HUES6 (cell line): ENCODE data around the gene FGGY.

Experiments used
- H3K27ac ChIP-seq: 2 replicates; pipeline ENCODE4 v1.7.0; 2013; ENCODE audit warnings: low read depth, mild to moderate bottlenecking, low read length, inconsistent platforms
- H3K27me3 ChIP-seq: 2 replicates; pipeline ENCODE4 v1.6.1; 2013; ENCODE audit warnings: low read length; ENCODE audit not compliant: control insufficient read depth, insufficient read depth
- H3K36me3 ChIP-seq: 2 replicates; pipeline ENCODE4 v1.6.1; 2013; ENCODE audit warnings: low read length; ENCODE audit not compliant: control insufficient read depth, insufficient read depth
- H3K4me1 ChIP-seq: 2 replicates; pipeline ENCODE4 v1.6.1; 2013; ENCODE audit warnings: low read length; ENCODE audit not compliant: control insufficient read depth, insufficient read depth
- H3K4me3 ChIP-seq: 2 replicates; pipeline ENCODE4 v1.5.1; 2013; ENCODE audit warnings: low read depth, low read length
- H3K9ac ChIP-seq: one replicate; pipeline ENCODE4 v1.6.1; 2013; ENCODE audit warnings: mild to moderate bottlenecking, low read length
- H3K9me3 ChIP-seq: 2 replicates; pipeline ENCODE4 v1.6.1; 2013; ENCODE audit warnings: low read depth, low read length; ENCODE audit not compliant: control insufficient read depth, insufficient read depth

FGGY gene

GRCh38 chr1:59500950-59501742 is 204.3 kb downstream of the FGGY start:
- no peaks in the 10 kb centered on the region for H3K36me3 ChIP-seq
- H3K27me3 ChIP-seq, result no peaks in the 10 kb centered on the region
- H3K4me1 ChIP-seq, result peaks cover 11% of the 10 kb centered on the region; the same call in 1 of the 2 replicates
- no peak overlapping the region for H3K9ac ChIP-seq
- H3K27ac ChIP-seq, result no peak overlapping the region
- no peak overlapping the region for H3K4me3 ChIP-seq
- H3K9me3 ChIP-seq, result no peaks in the 10 kb centered on the region

- Histone ChIP-seq H3K27ac (no peak overlapping the region), H3K9ac (no peak overlapping the region), H3K9me3 (no peaks in the 10 kb centered on the region), H3K4me3 (no peak overlapping the region), H3K27me3 (no peaks in the 10 kb centered on the region), H3K4me1 (peaks cover 11% of the 10 kb centered on the region; the same call in 1 of the 2 replicates), H3K36me3 (no peaks in the 10 kb centered on the region)
These were observed 205.3 kb downstream of the FGGY start for GRCh38 chr1:59502009-59502691.

- no peaks in the 10 kb centered on the region for H3K9me3 ChIP-seq
- H3K36me3 ChIP-seq, result no peaks in the 10 kb centered on the region
These were observed 207.4 kb downstream of the FGGY start for GRCh38 chr1:59504276-59504675.

GRCh38 chr1:59505596-59506028 is 208.7 kb downstream of the FGGY start:
- H3K27ac ChIP-seq, result no peak overlapping the region
- H3K4me1 ChIP-seq, result peaks cover 11% of the 10 kb centered on the region; the same call in 1 of the 2 replicates
- no peaks in the 10 kb centered on the region for H3K27me3 ChIP-seq
- no peak overlapping the region for H3K9ac ChIP-seq
- no peaks in the 10 kb centered on the region for H3K9me3 ChIP-seq
- no peak overlapping the region for H3K4me3 ChIP-seq
- H3K36me3 ChIP-seq, result no peaks in the 10 kb centered on the region

More at GRCh38 chr1:59504276-59504675, 207.4 kb downstream of the FGGY start:
- Histone ChIP-seq H3K4me3 (no peak overlapping the region), H3K27ac (no peak overlapping the region), H3K9ac (no peak overlapping the region), H3K27me3 (no peaks in the 10 kb centered on the region), H3K4me1 (peaks cover 11% of the 10 kb centered on the region; the same call in 1 of the 2 replicates)

- Histone ChIP-seq H3K27me3 (no peaks in the 10 kb centered on the region), H3K4me3 (no peak overlapping the region), H3K4me1 (0 out of 2 replicates have a peak, but pooled peaks cover 5% of the 10 kb centered on the region), H3K9me3 (no peaks in the 10 kb centered on the region), H3K27ac (no peak overlapping the region), H3K36me3 (no peaks in the 10 kb centered on the region), H3K9ac (no peak overlapping the region)
These were observed 210.1 kb downstream of the FGGY start for GRCh38 chr1:59506952-59507351.

GRCh38 chr1:59509341-59509875 is 212.5 kb downstream of the FGGY start:
- H3K4me1 ChIP-seq, result 0 out of 2 replicates have a peak, but pooled peaks cover 5% of the 10 kb centered on the region

GRCh38 chr1:59510249-59510648 is 213.4 kb downstream of the FGGY start:
- H3K4me1 ChIP-seq, result 0 out of 2 replicates have a peak, but pooled peaks cover 4% of the 10 kb centered on the region
- H3K4me3 ChIP-seq, result no peak overlapping the region
- no peak overlapping the region for H3K27ac ChIP-seq
- no peaks in the 10 kb centered on the region for H3K27me3 ChIP-seq
- no peaks in the 10 kb centered on the region for H3K9me3 ChIP-seq
- no peaks in the 10 kb centered on the region for H3K36me3 ChIP-seq
- no peak overlapping the region for H3K9ac ChIP-seq

More at GRCh38 chr1:59509341-59509875, 212.5 kb downstream of the FGGY start:
- Histone ChIP-seq H3K27ac (no peak overlapping the region), H3K36me3 (no peaks in the 10 kb centered on the region), H3K9me3 (no peaks in the 10 kb centered on the region), H3K9ac (no peak overlapping the region), H3K4me3 (no peak overlapping the region), H3K27me3 (no peaks in the 10 kb centered on the region)

GRCh38 chr1:59511476-59512465 is 214.9 kb downstream of the FGGY start:
- Histone ChIP-seq H3K9ac (no peak overlapping the region), H3K36me3 (no peaks in the 10 kb centered on the region), H3K4me3 (no peak overlapping the region), H3K4me1 (no peaks in the 10 kb centered on the region), H3K27ac (no peak overlapping the region), H3K27me3 (no peaks in the 10 kb centered on the region), H3K9me3 (no peaks in the 10 kb centered on the region)

- Histone ChIP-seq H3K36me3 (no peaks in the 10 kb centered on the region), H3K9ac (no peak overlapping the region), H3K4me1 (no peaks in the 10 kb centered on the region), H3K4me3 (no peak overlapping the region), H3K27me3 (no peaks in the 10 kb centered on the region), H3K9me3 (no peaks in the 10 kb centered on the region), H3K27ac (no peak overlapping the region)
These were observed 215.8 kb downstream of the FGGY start for GRCh38 chr1:59512702-59513101.
